RKO (cell line): ENCODE results near the gene TSC22D1.
"Not testable (repeated sequence)": the region's sequence is repeated elsewhere in the genome, so short reads cannot be mapped to it uniquely, and the experiment has no call there.

Experiments
- DNase-seq: peaks from one replicate; pipeline ENCODE4 v3.0.0-alpha.2; 2016; ENCODE audit warnings: low spot score

TSC22D1 gene

GRCh38 chr13:44573071-44573470 lies 3.1 kb downstream of the TSC22D1 start:
- DNase-seq = peak; percentile 27

GRCh38 chr13:44566601-44567000 lies 9.5 kb downstream of the TSC22D1 start:
- DNase-seq = no peak

DNA sequence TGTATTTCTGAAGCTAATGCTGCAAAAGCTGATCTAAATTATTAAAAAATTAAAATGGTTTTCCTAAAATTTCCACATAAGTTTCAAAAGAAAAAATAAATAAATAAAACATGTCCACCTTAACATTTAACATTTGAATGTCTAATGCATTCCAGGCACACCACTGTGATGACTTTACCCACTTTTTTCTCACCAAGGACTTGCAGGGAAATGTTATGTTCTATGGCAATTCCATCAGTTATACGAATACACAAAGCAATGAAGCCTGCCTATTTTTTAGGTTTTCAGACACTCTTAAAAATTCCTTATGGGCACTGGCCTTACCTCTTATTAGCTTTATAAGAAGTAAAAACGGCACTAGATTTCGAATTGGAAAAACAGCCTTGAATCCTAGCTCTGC lies 10.2 kb downstream of the TSC22D1 start:
- DNase-seq = no peak

DNA sequence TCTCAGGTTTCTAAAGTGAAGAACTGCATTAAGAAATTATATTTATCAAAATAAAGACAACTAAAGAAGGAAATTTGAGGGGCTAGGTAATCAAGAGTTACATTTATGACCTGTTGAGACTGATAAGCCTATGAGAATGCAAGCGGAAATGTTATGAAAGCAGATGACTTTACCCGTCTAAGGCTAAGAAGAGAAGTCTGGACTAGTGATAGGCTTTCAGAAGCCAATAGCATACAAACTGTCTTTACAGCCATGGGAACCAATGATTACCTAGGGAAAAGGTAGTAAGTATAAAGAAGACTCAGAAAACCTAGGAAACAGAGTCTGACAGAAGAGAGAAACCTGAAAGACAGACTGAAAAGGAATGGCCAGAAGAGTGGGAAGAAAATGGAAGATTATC lies 11.2 kb downstream of the TSC22D1 start:
- DNase-seq = no peak

GRCh38 chr13:44562853-44563252 lies 13.3 kb downstream of the TSC22D1 start:
- not testable (repeated sequence) for DNase-seq

DNA sequence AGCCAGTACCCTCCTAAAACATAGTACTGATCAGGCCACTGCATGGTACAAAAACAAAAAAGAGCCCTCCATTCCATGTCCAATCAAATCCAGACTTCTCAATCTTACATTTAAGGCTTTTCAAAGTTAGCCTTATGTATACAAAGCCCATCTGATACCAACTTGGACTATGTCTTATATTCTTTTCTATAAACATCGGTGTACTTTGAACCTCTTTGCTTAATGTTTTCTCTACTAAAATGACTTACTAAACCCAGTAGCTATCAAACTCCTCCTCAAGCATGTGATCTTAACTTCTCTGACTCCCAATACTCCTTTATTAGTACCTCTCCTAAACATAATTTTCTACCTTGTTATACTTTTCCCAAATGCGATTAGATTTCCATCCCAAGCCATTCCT lies 14.8 kb downstream of the TSC22D1 start:
- DNase-seq = no peak

DNA sequence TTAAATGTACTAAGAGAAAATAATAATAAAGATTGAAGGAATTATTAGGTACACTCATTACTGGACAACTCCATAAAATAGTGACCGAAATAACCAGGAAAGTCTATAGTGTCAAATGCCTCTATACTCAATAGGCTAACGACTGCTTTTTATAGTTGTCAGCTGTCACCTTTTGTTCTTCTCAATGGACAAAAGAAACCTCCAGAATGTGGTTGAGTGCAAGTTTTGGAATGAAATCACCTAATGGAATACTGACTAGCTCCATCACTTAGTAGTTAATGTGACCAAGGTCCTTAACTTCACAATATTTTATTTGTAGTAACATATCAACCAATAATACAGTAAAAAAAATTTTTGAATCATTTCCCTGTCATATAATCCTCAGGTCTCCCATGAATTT lies 18.1 kb downstream of the TSC22D1 start:
- no peak for DNase-seq

GRCh38 chr13:44555207-44555606 lies 20.9 kb downstream of the TSC22D1 start:
- no peak for DNase-seq

GRCh38 chr13:44549476-44549875 lies 26.7 kb downstream of the TSC22D1 start:
- no peak for DNase-seq

DNA sequence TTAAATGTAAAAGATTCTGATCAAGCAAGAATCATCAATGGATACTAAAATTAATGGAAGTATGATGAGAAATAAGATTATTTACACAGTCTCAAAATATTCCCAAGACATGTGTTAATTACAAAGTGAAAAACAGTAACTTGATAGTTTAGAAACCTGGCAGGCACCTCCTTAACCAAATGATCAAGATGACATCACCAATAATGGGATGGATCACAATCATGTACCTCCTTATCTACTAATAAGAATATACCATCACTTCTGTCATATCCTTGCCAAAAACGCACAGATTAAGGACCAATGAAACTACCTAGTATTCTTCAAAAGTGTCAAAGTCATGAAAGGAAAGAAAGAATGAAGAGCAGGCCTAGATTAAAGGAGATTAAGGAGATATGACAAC lies 30.0 kb downstream of the TSC22D1 start:
- DNase-seq = no peak

DNA sequence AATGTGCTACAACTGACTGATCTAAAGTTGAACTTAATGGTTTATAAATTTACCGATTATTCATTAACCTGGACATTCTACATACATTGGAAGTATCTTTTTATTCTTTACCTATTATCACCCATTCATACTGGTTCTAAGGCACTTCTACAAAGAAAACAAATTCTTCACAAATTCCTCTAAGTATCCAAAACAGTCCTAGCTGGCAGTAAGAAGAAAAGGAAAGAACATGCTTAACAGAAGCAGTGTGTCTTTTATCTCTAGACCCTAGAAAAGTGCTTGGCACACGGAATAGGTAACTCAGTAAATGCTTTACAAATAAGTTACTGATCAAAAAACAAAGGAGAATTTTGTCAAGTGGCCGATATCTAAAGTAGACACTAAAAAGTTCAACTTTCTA lies 32.8 kb downstream of the TSC22D1 start:
- no peak for DNase-seq

GRCh38 chr13:44542361-44542760 lies 33.8 kb downstream of the TSC22D1 start:
- DNase-seq = no peak

- no peak for DNase-seq
Observed at GRCh38 chr13:44541601-44542000, 34.5 kb downstream of the TSC22D1 start.

GRCh38 chr13:44540761-44541434 lies 35.2 kb downstream of the TSC22D1 start:
- DNase-seq = no peak

GRCh38 chr13:44537248-44537647 lies 38.9 kb downstream of the TSC22D1 start:
- DNase-seq = no peak

DNA sequence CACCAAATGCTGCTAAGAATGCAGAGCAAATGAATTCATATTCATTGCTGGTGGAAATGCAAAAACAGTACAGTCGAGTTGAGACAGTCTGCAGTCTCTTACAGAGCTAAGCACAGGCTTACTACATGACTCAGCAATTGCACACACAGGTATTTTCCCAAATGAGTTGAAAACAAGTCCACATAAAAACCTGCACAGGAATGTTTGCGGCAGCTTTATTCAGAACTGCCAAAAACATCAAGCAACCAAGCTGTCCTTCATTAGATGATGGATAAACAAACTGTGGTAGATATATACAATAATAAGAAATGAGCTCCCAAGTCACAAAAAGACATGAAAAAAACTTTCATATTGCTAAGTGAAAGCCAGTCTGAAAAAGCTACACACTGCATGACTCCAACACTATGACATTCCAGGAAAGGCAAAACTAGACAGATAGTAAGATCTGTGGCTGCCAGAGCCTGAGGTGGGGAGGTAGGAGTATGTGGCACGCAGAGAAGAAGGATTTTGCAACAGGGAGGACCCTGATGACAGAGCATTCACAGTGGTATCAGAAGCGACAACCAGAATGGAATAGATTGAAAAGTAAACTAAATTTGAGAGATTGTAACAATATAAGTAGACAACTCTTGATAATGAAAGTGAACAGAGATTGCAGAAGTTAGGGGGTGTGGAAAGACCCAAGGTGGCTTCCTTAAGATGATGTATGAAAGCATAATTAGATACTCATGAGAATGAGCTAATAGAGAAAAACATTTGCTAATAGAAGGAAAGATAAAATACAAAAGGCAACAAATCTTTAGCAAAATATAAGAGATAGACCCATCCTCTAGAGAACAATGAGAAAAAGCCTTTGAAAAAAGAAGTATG lies 52.7 kb downstream of the TSC22D1 start:
- DNase-seq = no peak

DNA sequence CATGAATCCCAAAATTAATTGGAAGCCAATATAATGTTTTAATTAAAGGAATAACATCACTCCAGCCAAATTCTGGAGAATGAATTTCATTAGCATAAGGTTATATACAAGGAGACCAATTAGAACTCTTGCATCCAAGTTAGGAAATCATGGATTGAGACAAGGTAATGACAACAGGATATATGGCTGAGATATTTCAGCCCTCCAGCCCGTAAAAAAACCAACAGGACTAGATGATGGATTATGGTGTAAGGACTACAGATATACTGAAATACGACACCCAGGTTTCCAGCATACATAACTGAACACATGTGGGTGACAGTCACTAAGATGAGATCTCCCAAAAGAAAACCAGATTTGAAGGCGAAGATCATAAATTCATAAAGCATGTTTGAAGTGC lies 56.5 kb downstream of the TSC22D1 start:
- no peak for DNase-seq

GRCh38 chr13:44516771-44517170 lies 59.4 kb downstream of the TSC22D1 start:
- DNase-seq = no peak

GRCh38 chr13:44514278-44514677 lies 61.9 kb downstream of the TSC22D1 start:
- no peak for DNase-seq

DNA sequence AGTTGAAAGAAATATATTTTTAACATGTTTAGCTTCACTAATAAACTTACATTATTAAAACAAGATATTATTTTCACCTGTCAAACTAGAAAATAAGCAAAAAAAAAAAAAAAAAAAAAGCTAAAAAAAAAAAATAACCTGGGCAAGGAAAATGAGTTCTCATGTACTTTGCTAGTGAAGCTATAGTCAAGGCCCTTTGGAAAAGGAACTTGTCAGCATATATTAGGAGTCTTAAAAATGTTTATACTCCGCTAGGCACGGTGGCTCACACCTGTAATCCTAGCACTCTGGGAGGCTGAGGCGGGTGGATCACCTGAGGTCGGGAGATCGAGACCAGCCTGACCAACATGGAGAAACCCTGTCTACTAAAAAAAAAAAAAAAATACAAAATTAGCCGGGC lies 66.3 kb downstream of the TSC22D1 start:
- not testable (repeated sequence) for DNase-seq

DNA sequence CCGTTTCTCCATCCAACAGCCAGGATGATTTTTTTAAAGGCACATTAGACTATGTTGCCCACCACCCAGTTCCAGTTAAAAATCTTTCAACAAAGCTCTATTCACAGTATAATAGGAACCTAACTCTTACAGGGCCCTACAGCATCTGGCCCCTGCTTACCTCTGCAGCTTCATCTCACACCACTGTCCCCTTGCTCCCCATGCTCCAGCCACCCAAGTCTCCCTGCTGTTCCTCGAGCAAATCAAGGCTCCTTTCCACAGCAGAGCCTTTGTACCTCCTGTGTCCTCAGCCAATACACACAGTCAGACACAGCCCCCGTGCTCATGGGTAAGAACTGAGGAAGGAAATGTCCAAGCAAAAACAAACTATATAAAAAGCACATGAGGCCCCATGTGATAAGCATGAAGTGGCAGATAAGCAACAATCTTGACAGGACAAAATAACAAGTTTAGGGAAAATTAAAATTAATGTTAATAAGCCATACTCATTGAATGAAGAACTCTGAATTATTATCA lies 67.5 kb downstream of the TSC22D1 start:
- no peak for DNase-seq

- no peak for DNase-seq
Observed at GRCh38 chr13:44507639-44508038, 68.5 kb downstream of the TSC22D1 start.

DNA sequence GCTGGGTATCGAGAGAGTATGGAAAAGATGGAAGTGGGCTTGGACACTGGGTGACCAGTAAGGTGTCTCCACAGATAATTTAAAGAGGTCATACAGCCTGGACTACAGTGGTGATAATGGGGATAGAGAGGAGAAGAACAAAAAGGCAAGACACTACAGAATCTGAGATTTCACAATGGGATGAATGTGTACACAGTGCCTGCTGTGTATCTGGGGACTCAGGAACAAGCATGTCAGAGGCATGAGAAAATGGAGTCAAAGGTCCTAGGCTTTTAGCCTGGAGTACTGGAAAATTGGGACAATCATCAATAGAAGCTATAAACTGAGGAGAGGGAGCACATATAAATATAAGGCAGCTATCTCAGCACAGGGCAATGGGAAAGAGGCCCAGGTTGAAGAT lies 69.4 kb downstream of the TSC22D1 start:
- DNase-seq = no peak
